Measurements from ENCODE around the gene EPX.

Gene EPX

DNA sequence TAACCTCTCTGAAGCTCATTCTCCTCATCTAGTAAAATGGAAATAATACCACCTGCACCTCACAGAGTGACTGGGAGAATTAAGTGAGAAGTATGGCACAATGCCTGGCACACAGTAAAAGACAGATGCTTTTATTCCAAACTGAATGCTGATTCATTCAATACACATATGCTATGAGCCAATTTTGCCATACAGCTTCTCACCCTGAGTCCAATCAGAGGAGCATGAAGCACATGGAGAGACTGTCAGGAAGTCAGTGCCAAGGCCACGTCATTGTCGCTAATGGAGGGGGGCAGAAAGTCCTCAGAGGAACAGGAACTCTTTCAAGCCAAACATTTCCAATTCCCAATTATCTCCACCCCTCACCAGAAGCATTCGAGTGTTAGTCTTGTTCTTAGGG is 14.9 kb downstream of the EPX start:
- no peak for DNase-seq
- Histone ChIP-seq H3K27me3 (replicated peaks) (no peaks in the 10 kb centered on the region), H3K36me3 (replicated peaks) (peaks cover 4% of the 10 kb centered on the region), H3K27ac (no peak overlapping the region), H3K4me3 (ENCODE audit: low read depth, low read length) (no peak overlapping the region)
- TF ChIP-seq CTCF (IDR thresholded peaks at IDR 0.05; ENCODE audit: low read depth, low read length, missing control alignments): no peak
- in situ Hi-C loops (cut with HindIII; ENCODE audit: low pct_ligation_motif_present, low sequenced_read_pairs): no loop called here

DNA sequence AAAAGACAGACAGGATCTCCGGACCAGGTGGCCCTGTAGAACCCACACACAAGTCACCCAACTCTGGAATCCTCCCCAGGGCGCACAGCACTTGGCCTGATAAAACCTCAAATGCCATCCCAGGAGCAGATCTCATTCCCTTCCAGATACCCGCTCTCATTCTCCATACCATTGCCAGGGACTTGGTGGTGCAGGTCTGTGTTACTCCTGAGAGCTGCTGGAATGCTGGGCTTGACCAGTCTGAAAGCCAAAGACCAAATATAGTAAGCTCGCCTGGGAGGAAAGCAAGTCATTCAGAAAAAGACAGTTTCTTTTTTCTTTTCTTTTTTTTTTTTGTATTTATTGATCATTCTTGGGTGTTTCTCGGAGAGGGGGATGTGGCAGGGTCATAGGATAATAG is 15.8 kb downstream of the EPX start:
- DNase-seq: no peak
- TF ChIP-seq CTCF (IDR thresholded peaks at IDR 0.05; ENCODE audit: low read depth, low read length, missing control alignments): no peak
- Histone ChIP-seq H3K36me3 (replicated peaks) (peaks cover 4% of the 10 kb centered on the region), H3K27me3 (replicated peaks) (no peaks in the 10 kb centered on the region), H3K27ac (no peak overlapping the region), H3K4me3 (ENCODE audit: low read depth, low read length) (no peak overlapping the region)
- in situ Hi-C loops (cut with HindIII; ENCODE audit: low pct_ligation_motif_present, low sequenced_read_pairs): no loop called here

DNA sequence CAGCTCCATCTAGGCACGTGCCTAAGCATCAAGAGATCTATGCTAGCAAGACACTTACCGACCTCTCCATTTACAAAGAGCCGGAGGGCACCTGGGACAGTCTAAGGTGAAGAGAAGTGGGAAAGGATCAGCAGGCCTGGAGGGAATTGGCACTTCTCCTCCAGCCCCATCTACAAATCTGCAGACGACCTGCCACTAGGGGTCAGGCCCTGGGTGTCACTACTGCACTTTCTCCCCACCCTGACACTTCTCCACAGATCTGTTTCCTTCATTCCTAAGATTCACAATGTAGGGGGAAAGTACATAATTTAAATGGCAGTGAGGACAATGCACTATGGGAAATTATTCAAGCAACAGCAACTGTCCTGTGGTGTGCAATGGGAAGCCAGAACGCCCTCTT is 18.4 kb downstream of the EPX start:
- in situ Hi-C loops (cut with HindIII; ENCODE audit: low pct_ligation_motif_present, low sequenced_read_pairs): no loop called here
- Histone ChIP-seq H3K36me3 (replicated peaks) (peaks cover 4% of the 10 kb centered on the region), H3K27me3 (replicated peaks) (no peaks in the 10 kb centered on the region), H3K27ac (no peak overlapping the region), H3K4me3 (ENCODE audit: low read depth, low read length) (no peak overlapping the region)
- peak; percentile 33 for TF ChIP-seq CTCF (IDR thresholded peaks at IDR 0.05; ENCODE audit: low read depth, low read length, missing control alignments)
- no peak for DNase-seq

- in situ Hi-C loops (cut with HindIII; ENCODE audit: low pct_ligation_motif_present, low sequenced_read_pairs): no loop called here
- peak; percentile 8 for TF ChIP-seq CTCF (IDR thresholded peaks at IDR 0.05; ENCODE audit: low read depth, low read length, missing control alignments)
Observed at GRCh38 chr17:58215685-58216084, 23.2 kb downstream of the EPX start.

DNA sequence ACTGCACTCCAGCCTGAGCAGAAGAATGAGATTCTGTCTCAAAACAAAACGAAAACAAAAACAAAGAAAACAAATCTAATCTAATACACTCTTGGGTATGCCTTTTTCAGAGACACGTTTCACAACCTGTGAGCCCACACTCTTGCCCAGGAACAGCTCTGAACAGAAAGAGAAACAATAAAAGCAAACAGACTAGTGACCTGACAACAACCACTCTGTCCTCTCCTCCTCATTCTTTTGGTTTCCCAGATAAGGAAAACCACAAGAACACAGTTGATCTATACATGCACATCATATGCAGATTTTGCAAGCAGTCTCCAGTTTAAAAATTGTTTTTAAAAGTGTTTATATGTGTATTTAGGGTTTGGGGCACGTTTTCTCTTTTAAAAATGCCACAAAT is 25.2 kb downstream of the EPX start:
- Histone ChIP-seq H3K27me3 (replicated peaks) (no peaks in the 10 kb centered on the region), H3K36me3 (replicated peaks) (no peaks in the 10 kb centered on the region), H3K4me3 (ENCODE audit: low read depth, low read length) (no peak overlapping the region), H3K27ac (no peak overlapping the region)
- in situ Hi-C loops (cut with HindIII; ENCODE audit: low pct_ligation_motif_present, low sequenced_read_pairs): no loop called here
- TF ChIP-seq CTCF (IDR thresholded peaks at IDR 0.05; ENCODE audit: low read depth, low read length, missing control alignments): no peak
- DNase-seq: no peak

More at GRCh38 chr17:58215685-58216084, 23.2 kb downstream of the EPX start:
- DNase-seq: no peak
- Histone ChIP-seq H3K4me3 (ENCODE audit: low read depth, low read length) (no peak overlapping the region), H3K36me3 (replicated peaks) (no peaks in the 10 kb centered on the region), H3K27me3 (replicated peaks) (no peaks in the 10 kb centered on the region), H3K27ac (no peak overlapping the region)

- Histone ChIP-seq H3K4me3 (ENCODE audit: low read depth, low read length) (peak within 1 kb of the TSS; percentile 89), H3K27ac (peak within 1 kb of the TSS; percentile 66), H3K27me3 (replicated peaks) (no peaks in the 10 kb centered on the region), H3K36me3 (replicated peaks) (no peaks in the 10 kb centered on the region)
- in situ Hi-C loops (cut with HindIII; ENCODE audit: low pct_ligation_motif_present, low sequenced_read_pairs): no loop called here
- peak; percentile 67 for TF ChIP-seq CTCF (IDR thresholded peaks at IDR 0.05; ENCODE audit: low read depth, low read length, missing control alignments)
- DNase-seq: peak; percentile 94
Observed at GRCh38 chr17:58219007-58219788, 26.7 kb downstream of the EPX start, which contains the start of gene MKS1. Gene MKS1, minus strand, starts transcription at chr17:58219255. Its CDS starts 25 bp downstream, at chr17:58219230.
